ENCODE measurements around the gene IQCH.
A peak's percentile ranks its signal among the peaks of the same experiment; 100 is the strongest.
"Not testable (repeated sequence)": the region's sequence is repeated elsewhere in the genome, so short reads cannot be mapped to it uniquely, and the experiment has no call there.

The IQCH gene

GRCh38 chr15:67416891-67417290, 162.3 kb downstream of the IQCH start:
- Mint-ChIP-seq H3K27ac (no peak overlapping the region), H3K36me3 (ENCODE audit: low read depth) (no peaks in the 10 kb centered on the region), H3K4me1 (peaks cover 42% of the 10 kb centered on the region), H3K9me3 (no peaks in the 10 kb centered on the region), H3K4me3 (no peak overlapping the region), H3K27me3 (ENCODE audit: low read depth, poor library complexity) (no peaks in the 10 kb centered on the region)
- no peak for TF ChIP-seq CTCF (IDR thresholded peaks at IDR 0.05)
- DNase-seq, result no peak

GRCh38 chr15:67419705-67420104, 165.1 kb downstream of the IQCH start:
- Mint-ChIP-seq H3K9me3 (no peaks in the 10 kb centered on the region), H3K27ac (no peak overlapping the region)
- no peak for TF ChIP-seq CTCF (IDR thresholded peaks at IDR 0.05)

GRCh38 chr15:67420137-67420536, 165.6 kb downstream of the IQCH start:
- TF ChIP-seq CTCF (IDR thresholded peaks at IDR 0.05), result no peak
- no peak for DNase-seq
- H3K27me3 Mint-ChIP-seq (ENCODE audit: low read depth, poor library complexity), result no peaks in the 10 kb centered on the region
- H3K4me3 Mint-ChIP-seq, result no peak overlapping the region
- no peaks in the 10 kb centered on the region for H3K9me3 Mint-ChIP-seq
- peaks cover 21% of the 10 kb centered on the region for H3K4me1 Mint-ChIP-seq
- no peaks in the 10 kb centered on the region for H3K36me3 Mint-ChIP-seq (ENCODE audit: low read depth)
- no peak overlapping the region for H3K27ac Mint-ChIP-seq

More at GRCh38 chr15:67419705-67420104, 165.1 kb downstream of the IQCH start:
- no peak overlapping the region for H3K4me3 Mint-ChIP-seq
- H3K36me3 Mint-ChIP-seq (ENCODE audit: low read depth), result no peaks in the 10 kb centered on the region
- peaks cover 25% of the 10 kb centered on the region for H3K4me1 Mint-ChIP-seq
- DNase-seq, result no peak
- H3K27me3 Mint-ChIP-seq (ENCODE audit: low read depth, poor library complexity), result no peaks in the 10 kb centered on the region

GRCh38 chr15:67421105-67421504, 166.5 kb downstream of the IQCH start:
- DNase-seq, result no peak
- Mint-ChIP-seq H3K4me3 (no peak overlapping the region), H3K4me1 (peaks cover 16% of the 10 kb centered on the region), H3K36me3 (ENCODE audit: low read depth) (no peaks in the 10 kb centered on the region), H3K27ac (no peak overlapping the region), H3K9me3 (no peaks in the 10 kb centered on the region), H3K27me3 (ENCODE audit: low read depth, poor library complexity) (no peaks in the 10 kb centered on the region)
- no peak for TF ChIP-seq CTCF (IDR thresholded peaks at IDR 0.05)

GRCh38 chr15:67422296-67422695, 167.7 kb downstream of the IQCH start:
- no peaks in the 10 kb centered on the region for H3K27me3 Mint-ChIP-seq (ENCODE audit: low read depth, poor library complexity)
- H3K4me3 Mint-ChIP-seq, result no peak overlapping the region
- no peaks in the 10 kb centered on the region for H3K9me3 Mint-ChIP-seq
- H3K4me1 Mint-ChIP-seq, result peaks cover 9% of the 10 kb centered on the region
- no peak for DNase-seq
- no peaks in the 10 kb centered on the region for H3K36me3 Mint-ChIP-seq (ENCODE audit: low read depth)
- H3K27ac Mint-ChIP-seq, result no peak overlapping the region
- no peak for TF ChIP-seq CTCF (IDR thresholded peaks at IDR 0.05)

GRCh38 chr15:67433495-67434099, 179.0 kb downstream of the IQCH start:
- peaks cover 14% of the 10 kb centered on the region for H3K9me3 Mint-ChIP-seq
- peak; percentile 60 for DNase-seq
- peaks cover 12% of the 10 kb centered on the region for H3K36me3 Mint-ChIP-seq (ENCODE audit: low read depth)
- no peaks in the 10 kb centered on the region for H3K27me3 Mint-ChIP-seq (ENCODE audit: low read depth, poor library complexity)
- peaks cover 12% of the 10 kb centered on the region for H3K4me1 Mint-ChIP-seq
- H3K27ac Mint-ChIP-seq, result no peak overlapping the region
- TF ChIP-seq CTCF (IDR thresholded peaks at IDR 0.05), result peak; percentile 72
- H3K4me3 Mint-ChIP-seq, result no peak overlapping the region

- H3K4me1 Mint-ChIP-seq, result peaks cover 12% of the 10 kb centered on the region
- not testable (repeated sequence) for DNase-seq; H3K4me3 Mint-ChIP-seq; H3K27me3 Mint-ChIP-seq (ENCODE audit: low read depth, poor library complexity)
- H3K9me3 Mint-ChIP-seq, result peaks cover 42% of the 10 kb centered on the region
- H3K27ac Mint-ChIP-seq, result peak overlapping the region; percentile 11
- H3K36me3 Mint-ChIP-seq (ENCODE audit: low read depth), result peaks cover 37% of the 10 kb centered on the region
These were observed 182.0 kb downstream of the IQCH start for GRCh38 chr15:67436351-67437250.
